ENCODE results near the gene IRGQ. TPM values are rescaled to one million over a fixed set of nuclear protein-coding genes. Genes with fewer than 3 reads are reported as not detected.

The IRGQ gene
- polyA plus RNA-seq, 1 donor from 2014 or later = 156 TPM

DNA sequence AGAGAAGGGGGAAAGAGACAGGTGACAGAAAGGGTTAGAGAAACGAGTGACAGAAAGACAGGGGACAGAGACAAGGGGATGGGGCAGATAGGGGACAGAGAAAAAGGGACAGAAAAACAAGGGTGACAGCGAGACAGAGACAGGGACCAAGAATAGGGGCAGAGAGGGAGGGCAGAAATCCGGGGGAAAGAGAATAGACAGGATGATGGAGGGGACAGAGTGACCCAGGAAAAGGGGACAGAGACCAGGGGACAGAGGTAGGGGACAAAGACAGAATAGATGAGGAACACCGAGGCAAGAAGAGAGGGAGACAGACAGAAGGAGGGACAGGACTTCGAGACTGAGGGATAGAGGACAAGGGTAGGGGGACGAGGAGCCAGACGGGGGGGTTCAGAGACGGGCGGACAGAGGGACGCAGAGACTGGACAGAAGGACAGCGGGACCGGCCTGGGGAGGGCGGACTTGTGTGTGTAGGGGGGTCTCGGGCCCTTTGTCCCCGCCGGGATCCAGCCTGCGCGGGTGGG, 43.1 kb upstream of the IRGQ start:
- H3K9ac ChIP-seq (ENCODE audit: low read length) = peak overlapping the region; percentile 96
- H3K27me3 ChIP-seq (ENCODE audit: insufficient read depth, low read depth, low read length) = no peaks in the 10 kb centered on the region
- H3K27ac ChIP-seq (ENCODE audit: low read length) = peak overlapping the region; percentile 95
- H3K4me2 ChIP-seq (ENCODE audit: low read length) = peak overlapping the region; percentile 77
- H3K9me3 ChIP-seq (ENCODE audit: low read length) = no peaks in the 10 kb centered on the region
- no peaks in the 10 kb centered on the region for H3K36me3 ChIP-seq (ENCODE audit: insufficient read depth, low read length)
- H2AFZ ChIP-seq (ENCODE audit: low read depth, low read length) = peak overlapping the region; percentile 40
- peak overlapping the region; percentile 85 for H3K4me3 ChIP-seq (ENCODE audit: low read length)
- TF ChIP-seq TAF1 (IDR thresholded peaks at IDR 0.05; ENCODE audit: low read depth) (no peak), RAD21 (conservative IDR thresholded peaks at IDR 0.05) (no peak), EP300 (conservative IDR thresholded peaks at IDR 0.05; ENCODE audit: poor library complexity, severe bottlenecking) (no peak), EZH2 (IDR thresholded peaks at IDR 0.05; ENCODE audit: borderline replicate concordance, insufficient read depth, low read length, poor library complexity, severe bottlenecking) (no peak), REST (IDR thresholded peaks at IDR 0.05; ENCODE audit: borderline replicate concordance) (no peak)
- TF ChIP-seq, protein P1, sequence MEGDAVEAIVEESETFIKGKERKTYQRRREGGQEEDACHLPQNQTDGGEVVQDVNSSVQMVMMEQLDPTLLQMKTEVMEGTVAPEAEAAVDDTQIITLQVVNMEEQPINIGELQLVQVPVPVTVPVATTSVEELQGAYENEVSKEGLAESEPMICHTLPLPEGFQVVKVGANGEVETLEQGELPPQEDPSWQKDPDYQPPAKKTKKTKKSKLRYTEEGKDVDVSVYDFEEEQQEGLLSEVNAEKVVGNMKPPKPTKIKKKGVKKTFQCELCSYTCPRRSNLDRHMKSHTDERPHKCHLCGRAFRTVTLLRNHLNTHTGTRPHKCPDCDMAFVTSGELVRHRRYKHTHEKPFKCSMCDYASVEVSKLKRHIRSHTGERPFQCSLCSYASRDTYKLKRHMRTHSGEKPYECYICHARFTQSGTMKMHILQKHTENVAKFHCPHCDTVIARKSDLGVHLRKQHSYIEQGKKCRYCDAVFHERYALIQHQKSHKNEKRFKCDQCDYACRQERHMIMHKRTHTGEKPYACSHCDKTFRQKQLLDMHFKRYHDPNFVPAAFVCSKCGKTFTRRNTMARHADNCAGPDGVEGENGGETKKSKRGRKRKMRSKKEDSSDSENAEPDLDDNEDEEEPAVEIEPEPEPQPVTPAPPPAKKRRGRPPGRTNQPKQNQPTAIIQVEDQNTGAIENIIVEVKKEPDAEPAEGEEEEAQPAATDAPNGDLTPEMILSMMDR (IDR thresholded peaks at IDR 0.05; ENCODE audit: poor library complexity, severe bottlenecking) = no peak
- H3K79me2 ChIP-seq (replicated peaks; ENCODE audit: insufficient read depth, low read length) = peaks cover 57% of the 10 kb centered on the region
- H4K20me1 ChIP-seq (ENCODE audit: insufficient read depth) = no peaks in the 10 kb centered on the region
- H3K9me2 ChIP-seq (ENCODE audit: insufficient read depth, low read length) = no peaks in the 10 kb centered on the region
- no peaks in the 10 kb centered on the region for H3F3A ChIP-seq (ENCODE audit: insufficient read depth, low read length, poor library complexity, severe bottlenecking)

- Histone ChIP-seq H3K4me2 (ENCODE audit: low read length) (peak overlapping the region; percentile 77), H3K9me3 (ENCODE audit: low read length) (no peaks in the 10 kb centered on the region), H3K4me3 (ENCODE audit: low read length) (peak overlapping the region; percentile 85), H3K36me3 (ENCODE audit: insufficient read depth, low read length) (no peaks in the 10 kb centered on the region), H3F3A (ENCODE audit: insufficient read depth, low read length, poor library complexity, severe bottlenecking) (no peaks in the 10 kb centered on the region), H3K9me2 (ENCODE audit: insufficient read depth, low read length) (no peaks in the 10 kb centered on the region), H3K79me2 (replicated peaks; ENCODE audit: insufficient read depth, low read length) (peaks cover 62% of the 10 kb centered on the region), H3K9ac (ENCODE audit: low read length) (peak overlapping the region; percentile 96), H4K20me1 (ENCODE audit: insufficient read depth) (no peaks in the 10 kb centered on the region), H3K27ac (ENCODE audit: low read length) (peak overlapping the region; percentile 95), H3K27me3 (ENCODE audit: insufficient read depth, low read depth, low read length) (no peaks in the 10 kb centered on the region), H2AFZ (ENCODE audit: low read depth, low read length) (peak overlapping the region; percentile 40)
- TF ChIP-seq, protein P1 (IDR thresholded peaks at IDR 0.05; ENCODE audit: poor library complexity, severe bottlenecking) = no peak
- TF ChIP-seq SMC3 (conservative IDR thresholded peaks at IDR 0.05; ENCODE audit: poor library complexity) = no peak
- no peak for TF ChIP-seq REST (IDR thresholded peaks at IDR 0.05; ENCODE audit: borderline replicate concordance)
- TF ChIP-seq EZH2 (IDR thresholded peaks at IDR 0.05; ENCODE audit: borderline replicate concordance, insufficient read depth, low read length, poor library complexity, severe bottlenecking) = no peak
- TF ChIP-seq TAF1 (IDR thresholded peaks at IDR 0.05; ENCODE audit: low read depth) = no peak
- TF ChIP-seq MXI1 (conservative IDR thresholded peaks at IDR 0.05; ENCODE audit: poor library complexity, severe bottlenecking) = no peak
- no peak for TF ChIP-seq EP300 (conservative IDR thresholded peaks at IDR 0.05; ENCODE audit: poor library complexity, severe bottlenecking)
- TF ChIP-seq POLR2AphosphoS5 (IDR thresholded peaks at IDR 0.05) = no peak
- no peak for TF ChIP-seq RAD21 (conservative IDR thresholded peaks at IDR 0.05)
Observed at GRCh38 chr19:43638214-43638994, 42.5 kb upstream of the IRGQ start.
